Ascending aorta (tissue), 2 donors: ENCODE results near the gene FHIT. TPM values are rescaled to one million over a fixed set of nuclear protein-coding genes. Genes with fewer than 3 reads are reported as not detected.

Experiments used
- DNase-seq, 2 donors: peaks; one replicate each; pipeline ENCODE4 v3.0.0-alpha.2; 2019; ENCODE audit warnings: low spot score in 2 of 2
- H3K27ac ChIP-seq, 2 donors: fragments of 200-600 bp; sonication (generic); one replicate each; pipeline ENCODE4 v1.5.1; 2016 to 2017; ENCODE audit warnings: mild to moderate bottlenecking in 1 of 2
- H3K27me3 ChIP-seq: fragments of 200-600 bp; sonication (generic); one replicate; pipeline ENCODE4 v1.5.1; 2017
- H3K36me3 ChIP-seq, 2 donors: fragments of 200-600 bp; sonication (generic); one replicate each; pipeline ENCODE4 v1.5.1; 2016
- H3K4me1 ChIP-seq, 2 donors: fragments of 200-600 bp; sonication (generic); one replicate each; pipeline ENCODE4 v1.5.1; 2016 to 2017; ENCODE audit warnings: mild to moderate bottlenecking in 1 of 2
- H3K4me3 ChIP-seq, 2 donors: fragments of 200-600 bp; sonication (generic); one replicate each; pipeline ENCODE4 v1.5.1; 2016 to 2017; ENCODE audit warnings: mild to moderate bottlenecking in 1 of 2
- H3K9me3 ChIP-seq, 2 donors: fragments of 200-600 bp; sonication (generic); one replicate each; pipeline ENCODE4 v1.5.1; 2016
- intact Hi-C: fragments of 100-400 bp; cut with DNase I; formaldehyde crosslinking; loops from one replicate; pipeline ENCODE4 v1.15.1; 2023
- total RNA-seq: library from RNA; depleted of rRNA; stranded (reverse); fragments of >200 nt; gene quantifications from one replicate; pipeline ENCODE4 v1.1.0, GENCODE V29; 2016
- TF ChIP-seq, protein P1 (sequence below), 3 experiments: fragments of 200-600 bp in 2 of 3; fragments of 450-650 bp in 1 of 3; sonication (generic) in 2 of 3; IDR thresholded peaks; one replicate each; pipeline ENCODE4 v1.5.1; 2016 to 2019; ENCODE audit warnings: antibody characterized with exemption in 3 of 3, mild to moderate bottlenecking in 1 of 3, moderate library complexity in 1 of 3

The FHIT gene
- total RNA-seq, 1 donor from 2014 or later: 0.21 TPM

DNA sequence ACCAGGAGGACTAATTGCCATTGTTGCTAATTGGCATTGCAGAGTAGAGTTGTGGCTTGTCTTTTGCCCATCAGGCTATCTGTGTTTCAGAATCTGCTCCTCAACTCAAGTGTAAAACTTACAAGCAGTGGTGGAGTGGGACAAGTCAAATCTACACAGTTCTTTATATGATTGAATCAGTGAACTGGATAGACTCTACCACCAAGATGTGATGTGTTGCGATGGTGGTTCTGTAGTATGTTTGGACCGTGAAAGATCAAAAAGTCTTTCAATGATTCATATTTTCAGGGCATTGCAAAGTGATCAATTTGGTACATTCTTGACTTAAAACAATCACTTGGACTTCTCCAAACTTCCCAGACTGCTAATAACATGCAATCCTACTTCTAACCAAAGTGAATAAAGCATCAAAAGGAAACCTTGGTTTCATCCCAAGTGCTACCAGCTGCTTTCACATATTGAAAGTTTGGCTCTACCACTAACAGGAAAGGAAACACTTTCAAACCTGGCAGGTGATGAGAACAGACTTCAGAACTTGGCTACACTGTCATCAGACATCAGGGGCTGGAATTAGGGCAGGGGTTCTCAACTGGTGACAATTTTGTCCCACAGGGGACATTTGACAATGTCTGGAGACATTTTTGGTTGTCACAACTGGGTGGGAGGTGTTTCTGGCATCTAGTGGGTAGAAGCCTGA lies 1356.7 kb downstream of the FHIT start:
- no peaks in the 10 kb centered on the region for H3K9me3 ChIP-seq
- DNase-seq: no peak
- TF ChIP-seq, protein P1, sequence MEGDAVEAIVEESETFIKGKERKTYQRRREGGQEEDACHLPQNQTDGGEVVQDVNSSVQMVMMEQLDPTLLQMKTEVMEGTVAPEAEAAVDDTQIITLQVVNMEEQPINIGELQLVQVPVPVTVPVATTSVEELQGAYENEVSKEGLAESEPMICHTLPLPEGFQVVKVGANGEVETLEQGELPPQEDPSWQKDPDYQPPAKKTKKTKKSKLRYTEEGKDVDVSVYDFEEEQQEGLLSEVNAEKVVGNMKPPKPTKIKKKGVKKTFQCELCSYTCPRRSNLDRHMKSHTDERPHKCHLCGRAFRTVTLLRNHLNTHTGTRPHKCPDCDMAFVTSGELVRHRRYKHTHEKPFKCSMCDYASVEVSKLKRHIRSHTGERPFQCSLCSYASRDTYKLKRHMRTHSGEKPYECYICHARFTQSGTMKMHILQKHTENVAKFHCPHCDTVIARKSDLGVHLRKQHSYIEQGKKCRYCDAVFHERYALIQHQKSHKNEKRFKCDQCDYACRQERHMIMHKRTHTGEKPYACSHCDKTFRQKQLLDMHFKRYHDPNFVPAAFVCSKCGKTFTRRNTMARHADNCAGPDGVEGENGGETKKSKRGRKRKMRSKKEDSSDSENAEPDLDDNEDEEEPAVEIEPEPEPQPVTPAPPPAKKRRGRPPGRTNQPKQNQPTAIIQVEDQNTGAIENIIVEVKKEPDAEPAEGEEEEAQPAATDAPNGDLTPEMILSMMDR (IDR thresholded peaks at IDR 0.05): no peak
- H3K4me1 ChIP-seq: no peaks in the 10 kb centered on the region
- no peak overlapping the region for H3K27ac ChIP-seq
- intact Hi-C loops: no loop called here
- H3K36me3 ChIP-seq: no peaks in the 10 kb centered on the region
- no peak overlapping the region for H3K4me3 ChIP-seq
- no peaks in the 10 kb centered on the region for H3K27me3 ChIP-seq

GRCh38 chr3:59890639-59891038 lies 1360.6 kb downstream of the FHIT start:
- H3K9me3 ChIP-seq: no peaks in the 10 kb centered on the region
- H3K36me3 ChIP-seq: no peaks in the 10 kb centered on the region
- no peak overlapping the region for H3K27ac ChIP-seq
- DNase-seq: no peak
- H3K27me3 ChIP-seq: no peaks in the 10 kb centered on the region
- TF ChIP-seq, protein P1 (IDR thresholded peaks at IDR 0.05): no peak
- no peaks in the 10 kb centered on the region for H3K4me1 ChIP-seq
- intact Hi-C loops: no loop called here
- no peak overlapping the region for H3K4me3 ChIP-seq

- no peak for DNase-seq
- Histone ChIP-seq H3K27ac (no peak overlapping the region), H3K27me3 (no peaks in the 10 kb centered on the region), H3K9me3 (no peaks in the 10 kb centered on the region), H3K4me1 (no peaks in the 10 kb centered on the region), H3K36me3 (no peaks in the 10 kb centered on the region), H3K4me3 (no peak overlapping the region)
- intact Hi-C loops: no loop called here
- TF ChIP-seq, protein P1 (IDR thresholded peaks at IDR 0.05): no peak
These were observed 1364.5 kb downstream of the FHIT start for GRCh38 chr3:59886790-59887189.

GRCh38 chr3:59885899-59886400 lies 1365.3 kb downstream of the FHIT start:
- H3K36me3 ChIP-seq: no peaks in the 10 kb centered on the region
- no peak overlapping the region for H3K27ac ChIP-seq
- TF ChIP-seq, protein P1 (IDR thresholded peaks at IDR 0.05): no peak
- H3K27me3 ChIP-seq: no peaks in the 10 kb centered on the region
- H3K4me1 ChIP-seq: no peaks in the 10 kb centered on the region
- H3K9me3 ChIP-seq: no peaks in the 10 kb centered on the region
- DNase-seq: no peak
- intact Hi-C loops: no loop called here
- H3K4me3 ChIP-seq: no peak overlapping the region

GRCh38 chr3:59885101-59885500 lies 1366.2 kb downstream of the FHIT start:
- no peaks in the 10 kb centered on the region for H3K9me3 ChIP-seq
- H3K36me3 ChIP-seq: no peaks in the 10 kb centered on the region
- no peak overlapping the region for H3K4me3 ChIP-seq
- TF ChIP-seq, protein P1 (IDR thresholded peaks at IDR 0.05): no peak
- intact Hi-C loops: no loop called here
- H3K27me3 ChIP-seq: no peaks in the 10 kb centered on the region
- H3K27ac ChIP-seq: no peak overlapping the region
- DNase-seq: no peak
- H3K4me1 ChIP-seq: no peaks in the 10 kb centered on the region
